ENCODE results near the gene ATP8B3.
A peak's percentile ranks its signal among the peaks of the same experiment; 100 is the strongest.

The ATP8B3 gene

DNA sequence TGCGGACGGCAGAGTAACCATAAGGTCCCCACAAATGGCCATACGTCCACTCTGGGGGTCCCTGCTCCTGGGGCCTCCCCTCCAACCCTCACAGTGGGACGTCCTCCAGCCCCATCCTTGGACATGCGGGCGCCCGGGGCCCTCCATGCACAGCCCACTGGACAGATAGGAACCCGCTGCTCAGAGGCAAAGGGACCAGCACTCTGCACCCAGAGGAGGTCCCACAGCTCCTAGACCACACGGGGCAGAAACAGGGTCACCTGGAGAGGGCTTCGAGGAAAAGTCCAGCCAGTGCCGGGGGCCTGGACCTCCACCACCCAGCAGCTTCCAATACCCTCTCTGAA lies 25.1 kb upstream of the ATP8B3 start:
- DNase-seq (ENCODE audit: low read depth, low spot score): no peak

DNA sequence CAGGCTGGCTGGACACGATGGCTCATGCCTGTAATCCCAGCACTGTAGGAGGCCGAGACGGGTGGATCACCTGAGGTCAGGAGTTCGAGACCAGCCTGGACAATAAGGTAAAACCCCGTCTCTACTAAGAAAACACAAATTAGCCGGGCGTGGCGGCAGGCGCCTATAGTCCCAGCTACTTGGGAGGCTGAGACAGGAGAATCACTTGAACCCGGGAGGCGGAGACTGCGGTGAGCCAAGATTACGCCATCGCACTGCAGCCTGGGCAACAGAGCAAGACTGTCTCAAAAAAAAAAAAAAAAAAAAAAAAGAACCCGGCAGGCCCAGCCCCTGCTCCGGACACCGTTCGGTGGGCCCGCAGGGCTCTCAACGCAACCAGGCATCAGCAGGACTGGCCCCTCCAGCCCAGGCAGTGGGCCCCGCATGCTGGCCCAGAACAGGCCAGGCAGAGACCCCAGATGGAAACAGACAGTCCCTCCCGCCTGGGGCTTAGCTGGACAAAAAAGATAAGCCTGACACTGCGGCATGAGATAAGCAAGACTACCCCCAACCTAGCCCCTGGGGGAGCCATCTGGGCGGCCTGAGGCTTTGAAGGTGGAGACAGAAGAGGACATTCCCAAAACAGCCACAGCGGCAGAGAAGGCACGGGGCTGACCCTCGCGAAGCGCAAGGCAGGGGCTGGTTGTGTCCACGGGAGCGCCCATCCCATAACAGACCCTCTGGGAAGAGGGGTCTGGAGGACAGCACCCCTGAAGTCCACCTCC lies 24.6 kb upstream of the ATP8B3 start:
- no peak for DNase-seq (ENCODE audit: low read depth, low spot score)

DNA sequence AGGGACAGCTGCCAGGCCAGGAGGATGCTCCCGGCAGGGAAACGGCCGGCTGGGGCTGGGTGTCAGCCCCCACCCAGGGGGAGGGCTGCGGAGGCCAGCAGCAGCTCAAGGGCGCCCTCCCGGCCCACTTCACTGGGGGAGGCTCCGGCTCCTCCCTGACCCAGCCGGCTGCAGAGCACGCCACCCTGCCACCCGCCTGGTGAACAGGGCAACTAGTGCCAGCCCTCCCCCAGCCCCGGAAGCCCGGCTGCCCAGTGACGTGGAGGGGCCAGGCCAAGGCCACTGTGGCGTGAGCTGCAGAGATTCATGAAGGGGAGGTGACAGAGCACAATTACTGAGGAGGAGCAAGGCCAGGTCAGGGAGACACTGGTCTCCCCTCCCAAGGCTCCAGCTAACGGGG lies 21.5 kb upstream of the ATP8B3 start:
- no peak for DNase-seq (ENCODE audit: low read depth, low spot score)

DNA sequence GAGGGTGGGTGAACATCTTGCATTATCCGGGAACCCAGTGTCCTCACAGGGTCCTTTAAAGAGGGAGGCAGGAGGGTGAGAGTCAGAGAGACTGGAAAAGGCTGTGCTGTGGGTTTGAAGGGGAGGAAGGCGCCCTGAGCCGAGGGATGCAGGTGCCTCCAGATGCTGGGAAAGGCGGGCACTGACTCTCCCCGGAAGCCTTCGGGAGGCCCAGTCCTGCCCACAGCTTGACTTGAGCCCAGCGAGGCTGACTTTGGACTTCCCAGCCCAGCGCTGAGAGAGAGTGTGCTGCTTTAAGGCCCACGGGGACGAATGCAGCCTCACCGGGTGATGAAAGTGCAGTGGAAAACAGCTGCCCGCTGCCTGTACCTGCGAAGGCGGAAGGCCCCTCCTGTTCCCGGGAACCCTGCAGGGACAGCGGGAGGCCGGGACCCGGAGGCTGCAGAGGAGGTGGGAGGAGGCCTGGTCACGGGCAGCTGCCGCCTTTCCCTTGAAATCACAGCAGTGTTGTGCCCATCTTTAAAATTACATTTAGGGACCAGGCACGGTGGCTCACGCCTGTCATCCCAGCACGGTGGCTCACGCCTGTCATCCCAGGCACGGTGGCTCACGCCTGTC lies 20.1 kb upstream of the ATP8B3 start:
- DNase-seq (ENCODE audit: low read depth, low spot score): no peak

DNA sequence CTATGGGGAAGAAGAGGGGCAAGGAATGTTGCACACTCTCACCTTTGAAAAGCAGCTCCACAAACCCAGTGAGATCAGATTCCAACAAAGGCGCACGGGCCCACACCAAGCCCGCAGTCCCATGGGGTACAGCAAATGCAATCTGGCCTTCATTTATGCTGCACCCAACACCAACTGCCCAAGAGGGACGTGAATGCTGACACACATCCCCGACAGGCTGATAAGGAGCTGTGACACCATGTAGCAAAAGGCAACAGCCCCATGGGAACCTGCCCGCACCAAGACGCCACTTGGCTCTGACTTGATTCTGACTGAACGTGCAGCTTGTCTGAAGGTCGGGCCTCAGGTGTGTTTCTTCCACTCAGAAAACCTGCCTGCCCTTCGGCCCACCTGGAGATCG lies 18.9 kb upstream of the ATP8B3 start:
- DNase-seq (ENCODE audit: low read depth, low spot score): no peak

DNA sequence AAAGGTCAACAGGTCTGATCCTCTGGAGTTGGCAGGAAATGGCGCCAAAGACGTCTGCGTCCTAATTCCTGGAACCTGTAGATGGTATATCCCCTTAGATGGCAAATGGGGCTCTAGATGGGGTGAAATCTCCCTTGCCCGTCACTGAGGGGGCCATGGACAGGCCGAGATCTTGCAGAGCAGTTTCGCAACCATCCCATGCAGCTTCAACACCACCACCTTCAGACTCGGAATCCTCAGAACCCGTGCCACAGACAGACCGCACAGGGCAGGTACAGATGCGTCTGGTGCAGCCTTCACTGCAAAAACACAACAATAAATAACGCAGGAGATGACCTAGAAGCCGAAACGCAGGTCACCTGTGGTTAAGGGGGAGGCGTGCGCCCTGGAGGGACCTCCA lies 18.5 kb upstream of the ATP8B3 start:
- no peak for DNase-seq (ENCODE audit: low read depth, low spot score)

DNA sequence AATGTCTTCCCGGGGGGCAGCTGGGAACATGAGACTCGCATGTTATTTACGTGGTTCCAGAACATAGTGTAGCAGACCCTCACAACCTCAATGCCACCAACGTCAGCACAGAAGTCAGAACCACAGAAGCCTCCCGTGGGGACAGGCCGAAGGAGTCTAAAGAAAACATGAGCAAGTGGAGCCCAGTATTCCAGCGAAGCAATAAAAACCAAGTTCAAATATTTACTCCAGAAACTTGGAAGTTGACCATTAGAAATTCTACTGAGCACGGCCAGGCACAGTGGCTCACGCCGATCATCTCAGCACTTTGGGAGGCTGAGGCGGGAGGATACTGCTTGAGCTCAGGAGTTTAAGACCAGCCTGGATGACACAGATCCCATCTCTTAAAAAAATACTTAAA lies 17.9 kb upstream of the ATP8B3 start:
- no peak for DNase-seq (ENCODE audit: low read depth, low spot score)

DNA sequence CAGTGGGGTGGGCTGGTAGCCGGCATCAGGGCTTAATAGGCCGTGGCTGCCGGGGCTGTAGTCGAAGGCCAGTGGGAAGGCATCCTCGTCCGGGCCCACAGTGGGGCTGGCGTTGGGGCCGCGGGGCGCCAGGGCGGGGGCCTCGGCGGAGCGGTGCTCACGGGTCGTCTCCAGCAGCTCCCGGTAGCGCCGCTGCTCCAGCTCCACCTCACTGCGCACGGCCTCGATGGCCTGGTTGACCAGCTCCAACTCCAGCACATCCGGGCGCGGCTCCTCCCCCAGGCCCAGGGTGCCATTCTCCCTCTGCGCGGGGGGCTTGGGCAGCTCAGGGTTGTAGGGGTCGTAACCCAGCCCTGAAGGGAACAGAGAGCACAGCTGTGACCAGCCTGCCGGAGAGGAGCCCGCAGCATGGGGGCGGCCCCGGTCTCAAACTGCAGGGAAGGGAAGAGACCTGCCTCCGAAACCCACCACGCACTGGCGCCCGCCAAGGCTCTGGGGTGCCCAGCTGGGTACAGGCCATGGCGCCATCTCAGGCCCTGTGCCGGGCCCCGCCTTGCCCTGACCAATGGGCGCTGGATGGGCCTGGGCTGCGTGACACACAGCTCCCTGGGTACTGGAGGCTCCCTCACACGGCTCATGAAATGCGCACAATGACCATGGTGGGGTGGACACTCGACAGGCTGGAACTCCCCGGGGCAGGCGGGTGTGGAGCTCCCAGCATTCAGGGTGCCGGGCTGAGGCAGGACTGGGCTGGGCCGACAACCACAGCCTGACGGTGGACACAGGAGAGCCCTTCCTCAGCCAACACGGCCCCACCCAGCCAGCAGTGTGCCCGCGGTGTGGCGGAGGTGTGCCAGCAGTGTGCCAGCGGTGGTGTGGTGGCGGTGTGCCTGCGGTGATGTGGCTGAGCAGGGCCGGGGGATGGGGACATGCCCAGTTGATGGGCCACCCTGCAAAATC lies 16.5 kb upstream of the ATP8B3 start:
- DNase-seq (ENCODE audit: low read depth, low spot score): no peak

DNA sequence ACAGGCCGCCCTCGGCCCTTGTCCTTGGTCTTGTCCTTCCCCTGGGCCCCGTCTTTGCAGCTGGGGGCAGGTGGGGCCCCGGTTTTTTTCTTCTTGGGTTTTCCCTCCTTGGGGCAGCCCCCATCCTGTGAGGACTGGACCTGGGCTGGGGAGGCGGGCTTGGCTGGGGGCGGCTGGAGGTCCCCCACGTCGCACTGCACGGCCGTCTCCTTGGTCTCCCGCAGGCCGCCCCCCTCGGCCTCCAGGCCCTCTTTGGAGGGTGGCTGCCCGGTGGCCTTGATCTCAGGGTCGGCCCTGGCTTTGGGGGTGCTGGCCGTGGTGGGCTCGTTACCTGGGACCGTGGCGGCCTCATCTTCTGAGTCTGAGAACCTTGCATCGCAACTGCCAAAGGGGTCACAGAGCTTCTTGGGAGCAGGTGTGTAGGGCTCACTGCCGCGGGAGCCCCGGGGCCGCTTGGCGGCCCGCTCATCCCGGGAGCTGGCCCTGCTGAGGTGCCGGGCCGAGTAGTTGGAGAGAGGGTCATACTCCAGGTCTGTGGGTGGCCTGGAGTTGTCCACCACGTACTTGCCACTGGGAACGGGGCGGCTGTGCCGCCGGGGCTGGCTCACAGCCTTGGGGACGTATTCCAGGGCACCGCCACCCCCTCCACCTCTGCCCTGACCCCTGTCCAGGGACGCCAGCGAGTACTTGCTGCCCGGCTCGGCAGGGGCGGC lies 15.6 kb upstream of the ATP8B3 start:
- no peak for DNase-seq (ENCODE audit: low read depth, low spot score)

DNA sequence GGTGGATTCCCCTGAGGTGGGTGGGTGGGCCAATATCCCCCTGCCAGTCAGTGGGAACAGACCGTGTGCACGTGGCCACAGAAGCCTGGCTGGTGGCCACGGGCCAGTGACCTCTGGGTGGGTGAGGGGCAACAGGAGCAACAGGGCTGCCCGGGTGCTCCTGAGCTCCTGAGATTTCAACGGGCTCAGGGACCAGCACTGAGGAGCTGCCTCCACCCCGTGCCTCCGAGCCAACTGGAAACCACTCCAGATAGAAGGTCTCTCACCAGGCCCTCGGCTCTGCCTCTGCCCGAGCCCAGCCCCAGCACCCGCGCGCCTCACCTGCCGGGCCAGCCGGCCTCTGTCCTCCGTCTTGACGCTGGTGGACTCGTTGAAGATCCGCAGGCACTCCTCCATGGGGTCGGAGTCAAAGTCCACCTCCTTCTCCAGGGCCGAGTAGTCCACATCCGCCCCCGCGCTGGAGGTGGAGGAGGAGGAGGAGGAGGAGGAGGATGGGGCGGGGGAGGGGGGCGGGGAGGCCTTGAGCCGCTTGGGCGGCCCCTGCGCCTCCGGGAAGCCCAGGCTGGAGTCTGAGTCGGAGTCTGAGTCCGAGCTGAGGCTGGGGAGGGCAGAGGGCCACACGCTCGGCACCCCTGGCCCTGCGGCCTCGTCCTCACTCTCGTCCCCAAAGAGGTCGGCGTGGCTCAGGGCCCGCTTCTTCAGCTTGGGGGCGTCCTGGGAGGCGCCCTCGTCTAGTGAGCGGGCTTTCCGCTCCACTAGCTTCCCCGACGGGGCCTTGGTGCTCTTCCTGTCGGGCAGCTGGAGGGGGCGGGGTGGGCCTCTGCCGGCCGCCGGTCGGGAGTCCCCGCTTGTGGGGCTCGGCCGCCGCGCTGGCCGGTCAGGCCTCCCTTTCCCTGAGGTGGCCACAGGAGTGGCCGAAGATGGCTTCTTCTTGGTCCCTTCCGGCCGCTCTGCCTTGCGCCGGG lies 14.8 kb upstream of the ATP8B3 start:
- no peak for DNase-seq (ENCODE audit: low read depth, low spot score)

DNA sequence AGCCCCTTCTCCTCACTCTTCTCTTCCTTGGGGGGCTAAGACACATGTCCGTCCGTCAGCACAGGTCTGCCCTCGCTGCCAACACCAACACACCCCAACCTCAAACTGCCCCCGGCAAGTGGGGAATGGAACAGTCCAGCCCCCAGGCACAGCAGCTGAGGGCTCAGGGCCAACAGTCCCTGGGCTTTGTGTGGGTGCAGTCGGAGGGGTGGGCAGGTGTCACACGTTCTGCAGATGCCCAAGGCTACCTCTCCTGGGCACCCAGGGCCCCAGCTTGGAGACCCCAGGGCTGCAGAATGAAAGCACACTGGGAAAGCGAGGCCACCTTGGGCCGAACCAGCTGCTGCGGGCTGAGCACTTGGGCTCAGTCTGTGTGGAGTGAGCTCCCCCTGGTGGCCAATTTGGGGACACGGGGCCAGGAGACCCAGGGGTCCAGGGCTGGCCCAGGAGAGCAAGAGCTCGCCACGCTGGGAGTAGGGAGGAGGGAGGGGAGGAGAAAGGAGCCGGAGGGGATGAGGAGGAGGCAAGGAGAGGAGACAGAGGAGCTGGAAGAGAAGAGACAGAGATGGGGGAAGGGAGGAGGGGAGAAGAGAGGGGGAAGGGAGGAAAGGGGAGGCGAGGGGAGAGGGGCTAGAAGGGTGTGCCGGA lies 14.0 kb upstream of the ATP8B3 start:
- peak; percentile 33 for DNase-seq (ENCODE audit: low read depth, low spot score)

DNA sequence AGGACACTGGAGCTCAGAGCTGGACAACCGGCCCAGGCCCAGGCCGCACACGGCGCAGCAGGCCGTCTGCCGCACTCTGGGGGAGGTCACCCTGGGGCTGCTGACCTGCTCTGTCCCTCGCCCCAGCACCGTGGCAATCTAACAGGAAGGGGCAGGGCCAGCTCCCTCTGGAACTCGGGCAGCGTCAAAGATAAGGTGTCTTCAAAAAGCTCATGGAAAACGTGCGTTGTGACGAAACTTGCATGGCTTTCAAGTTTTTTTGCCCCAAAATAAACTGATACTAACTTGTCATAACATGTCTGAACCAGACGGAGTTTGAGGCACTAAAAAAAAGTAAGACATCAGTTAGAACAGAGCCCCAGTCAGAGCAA lies 12.2 kb upstream of the ATP8B3 start:
- DNase-seq (ENCODE audit: low read depth, low spot score): no peak

DNA sequence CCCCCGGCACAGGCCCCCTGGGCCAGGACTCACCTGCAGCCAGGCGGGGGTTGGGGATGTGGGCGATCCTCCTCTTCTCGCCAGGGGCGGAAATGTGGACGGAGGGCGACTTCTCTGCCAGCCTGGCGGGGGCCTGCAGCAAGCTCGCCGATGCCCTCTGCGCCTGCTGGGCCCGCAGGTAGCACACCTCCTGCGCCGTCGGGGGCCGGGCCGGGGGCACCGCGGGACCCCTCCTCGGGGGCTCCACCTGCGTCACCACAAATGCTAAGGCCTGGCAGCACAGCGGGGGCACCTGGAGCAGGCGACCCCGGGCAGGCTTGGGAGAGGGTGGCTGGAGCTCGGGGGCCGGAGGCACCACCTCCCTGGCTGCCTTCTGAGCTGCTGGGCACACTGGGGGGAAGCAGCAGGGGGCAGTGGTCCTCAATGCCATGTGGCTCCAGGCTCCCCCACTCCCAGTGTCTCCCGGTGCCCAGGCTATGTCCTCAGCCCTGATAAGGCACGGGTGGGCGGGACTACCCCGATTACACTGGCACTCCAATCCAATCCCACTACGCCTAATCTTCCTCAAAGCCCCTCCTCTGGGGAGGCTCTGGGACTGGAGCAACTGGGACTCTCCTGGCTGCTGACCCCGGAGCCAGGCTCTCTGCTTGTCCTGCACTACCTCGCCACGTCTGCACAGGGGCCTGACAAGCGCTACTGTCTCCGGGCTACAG lies 11.6 kb upstream of the ATP8B3 start:
- DNase-seq (ENCODE audit: low read depth, low spot score): no peak

DNA sequence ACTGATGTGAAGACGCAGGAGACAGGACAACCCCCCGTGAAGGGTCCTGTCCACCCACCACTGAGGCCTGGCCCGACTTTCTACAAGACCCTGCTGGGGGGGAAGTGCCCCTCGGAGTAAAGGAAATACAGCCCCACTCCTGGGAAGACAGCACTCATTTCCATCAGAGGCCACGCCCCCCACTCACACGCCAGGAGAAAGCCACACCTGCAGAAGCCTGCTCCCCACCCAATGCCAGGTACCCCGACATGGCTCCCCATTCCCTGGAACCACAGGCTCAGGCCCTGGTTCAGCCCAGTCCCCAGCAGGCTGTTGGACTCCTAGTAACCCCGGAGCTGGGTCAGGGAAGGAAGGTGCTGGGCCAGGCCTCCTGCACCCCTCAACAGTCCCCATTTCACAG lies 10.9 kb upstream of the ATP8B3 start:
- no peak for DNase-seq (ENCODE audit: low read depth, low spot score)

DNA sequence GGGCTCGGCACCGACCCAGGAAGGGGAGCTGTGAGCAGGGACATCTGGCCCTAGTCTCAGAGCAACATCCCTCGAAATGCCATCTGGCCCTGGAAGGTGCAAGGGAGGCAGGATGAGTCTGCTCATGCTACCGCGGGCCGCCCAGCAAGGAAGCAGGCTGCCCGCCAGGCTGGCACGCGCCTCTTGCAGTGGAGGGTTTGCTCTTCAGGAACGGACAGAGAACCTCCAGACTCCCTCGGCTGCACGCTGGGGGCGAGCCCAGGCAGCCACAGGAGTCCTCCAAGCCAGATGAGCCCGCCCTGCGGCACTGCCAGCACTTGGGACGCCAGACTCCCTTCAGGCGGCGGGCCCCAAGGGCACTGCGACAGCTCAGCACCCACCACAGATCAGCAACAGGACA lies 10.1 kb upstream of the ATP8B3 start:
- DNase-seq (ENCODE audit: low read depth, low spot score): no peak

DNA sequence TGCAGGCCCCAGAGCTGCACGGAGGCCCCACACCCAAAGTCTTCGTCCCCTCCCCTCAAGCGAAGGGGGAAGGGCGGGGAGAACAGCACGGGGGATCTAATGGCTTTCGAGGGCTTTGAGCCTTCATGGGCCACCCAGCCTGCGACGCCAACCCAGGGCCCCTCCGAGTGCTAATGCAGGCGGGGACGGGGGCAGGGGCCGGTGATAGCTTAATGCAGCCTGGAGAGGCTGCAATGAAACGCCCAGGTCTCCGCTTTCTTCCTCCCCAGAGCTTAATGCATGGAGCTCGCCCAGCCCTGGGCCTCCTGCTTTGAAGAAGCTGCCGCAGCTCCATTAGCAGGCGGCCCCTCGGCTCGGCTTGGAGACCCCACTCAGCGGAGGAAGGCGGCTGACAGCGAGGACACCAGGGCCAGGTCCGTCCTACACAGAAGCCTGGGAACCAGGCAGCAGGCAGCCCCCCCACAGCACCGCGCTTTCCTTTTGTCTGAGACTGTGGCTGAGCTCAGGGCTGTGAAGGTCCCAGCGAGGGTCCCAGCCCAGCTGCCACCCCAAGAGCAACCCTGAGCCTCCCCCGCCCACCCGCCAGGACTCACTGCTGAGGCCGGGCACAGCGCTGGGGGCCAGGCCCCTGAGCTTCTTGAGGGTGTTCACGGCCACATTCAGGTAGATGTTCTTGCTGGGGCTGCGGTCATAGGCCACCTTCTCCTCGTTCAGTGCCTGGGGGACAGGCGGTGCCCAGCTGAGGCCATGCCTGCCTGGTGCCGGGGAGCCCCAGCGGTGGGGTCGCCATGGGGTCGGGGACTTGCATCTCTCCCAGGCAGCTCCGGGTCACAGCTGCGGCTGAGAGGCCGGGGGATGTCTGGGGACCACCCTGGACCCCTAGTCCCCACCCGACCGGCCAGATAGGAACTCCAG lies 7.5 kb upstream of the ATP8B3 start:
- DNase-seq (ENCODE audit: low read depth, low spot score): no peak

DNA sequence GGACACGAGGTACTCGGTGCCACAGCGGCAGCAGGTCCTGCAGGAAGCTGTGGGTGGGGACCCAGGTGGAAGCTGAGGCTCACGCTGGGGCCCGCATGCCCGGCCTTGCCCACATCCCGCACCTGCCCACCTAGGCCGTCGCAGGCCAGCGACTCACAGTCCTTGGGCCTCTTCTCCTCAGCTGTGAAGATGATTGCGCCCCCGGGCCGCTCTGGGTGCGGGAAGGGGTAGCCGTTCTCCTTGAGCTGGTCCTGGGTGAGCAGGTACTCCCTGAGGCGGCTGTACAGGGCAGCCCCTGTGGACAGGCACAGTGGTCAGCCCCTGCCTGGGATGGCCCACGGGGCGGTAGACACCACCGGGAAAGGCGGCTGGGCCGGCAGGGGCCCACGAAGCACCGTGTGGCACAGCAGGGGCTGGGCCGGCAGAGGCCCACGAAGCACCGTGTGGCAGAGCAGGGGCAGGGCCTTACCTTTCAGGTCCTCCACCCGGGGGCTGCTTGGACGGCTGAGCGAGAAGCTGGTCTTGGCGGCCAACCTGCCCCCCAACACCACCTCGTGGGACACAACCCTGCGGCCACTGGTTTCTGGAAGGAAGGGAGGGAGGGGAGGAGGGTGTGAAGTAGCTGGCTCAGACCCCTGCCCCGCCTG lies 6.6 kb upstream of the ATP8B3 start:
- DNase-seq (ENCODE audit: low read depth, low spot score): no peak

DNA sequence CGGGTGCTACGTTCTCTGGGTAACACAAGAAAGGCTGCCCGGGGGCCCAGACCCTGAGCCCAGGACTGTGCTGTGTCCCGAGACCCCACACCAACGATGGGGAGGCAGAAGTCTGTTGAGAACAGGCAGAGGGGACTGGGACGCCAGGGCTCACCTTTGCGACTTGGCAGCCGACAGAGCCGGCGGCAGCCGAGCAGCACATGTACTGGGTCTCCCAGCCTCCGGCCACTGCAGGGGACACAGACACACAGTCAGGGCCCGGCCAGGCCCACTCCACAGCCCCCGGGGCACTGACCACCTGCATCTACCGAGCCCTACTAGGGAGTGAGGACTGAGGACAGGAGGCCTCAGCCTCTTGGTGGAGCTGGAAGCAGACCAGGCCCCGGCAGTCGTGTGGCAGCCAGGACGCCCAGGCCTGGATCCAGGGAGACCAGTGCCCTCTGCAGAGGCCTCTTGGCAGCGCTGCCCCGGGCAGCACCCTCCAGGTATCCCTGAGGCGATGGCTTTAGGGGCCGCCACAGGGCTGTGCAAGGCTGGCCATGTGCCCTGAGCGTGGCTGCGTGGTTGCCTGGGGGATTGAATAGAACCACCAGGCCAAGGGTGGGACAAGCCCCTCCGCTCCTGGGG lies 5.6 kb upstream of the ATP8B3 start:
- no peak for DNase-seq (ENCODE audit: low read depth, low spot score)
